Measurements from ENCODE around the gene RPL14.
"Not testable (repeated sequence)": the region's sequence is repeated elsewhere in the genome, so short reads cannot be mapped to it uniquely, and the experiment has no call there.

RPL14 gene

GRCh38 chr3:40458473-40458872 lies 1.3 kb downstream of the RPL14 start:
- TF ChIP-seq, protein P1, sequence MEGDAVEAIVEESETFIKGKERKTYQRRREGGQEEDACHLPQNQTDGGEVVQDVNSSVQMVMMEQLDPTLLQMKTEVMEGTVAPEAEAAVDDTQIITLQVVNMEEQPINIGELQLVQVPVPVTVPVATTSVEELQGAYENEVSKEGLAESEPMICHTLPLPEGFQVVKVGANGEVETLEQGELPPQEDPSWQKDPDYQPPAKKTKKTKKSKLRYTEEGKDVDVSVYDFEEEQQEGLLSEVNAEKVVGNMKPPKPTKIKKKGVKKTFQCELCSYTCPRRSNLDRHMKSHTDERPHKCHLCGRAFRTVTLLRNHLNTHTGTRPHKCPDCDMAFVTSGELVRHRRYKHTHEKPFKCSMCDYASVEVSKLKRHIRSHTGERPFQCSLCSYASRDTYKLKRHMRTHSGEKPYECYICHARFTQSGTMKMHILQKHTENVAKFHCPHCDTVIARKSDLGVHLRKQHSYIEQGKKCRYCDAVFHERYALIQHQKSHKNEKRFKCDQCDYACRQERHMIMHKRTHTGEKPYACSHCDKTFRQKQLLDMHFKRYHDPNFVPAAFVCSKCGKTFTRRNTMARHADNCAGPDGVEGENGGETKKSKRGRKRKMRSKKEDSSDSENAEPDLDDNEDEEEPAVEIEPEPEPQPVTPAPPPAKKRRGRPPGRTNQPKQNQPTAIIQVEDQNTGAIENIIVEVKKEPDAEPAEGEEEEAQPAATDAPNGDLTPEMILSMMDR (IDR thresholded peaks at IDR 0.05), result no peak
- H3K9me3 ChIP-seq (ENCODE audit: control insufficient read depth, low read length), result no peaks in the 10 kb centered on the region
- peak overlapping the region; percentile 95 for H3K4me3 ChIP-seq (ENCODE audit: low read depth, low read length)
- peaks cover 8% of the 10 kb centered on the region for H3K4me1 ChIP-seq
- no peaks in the 10 kb centered on the region for H3K27me3 ChIP-seq (ENCODE audit: control insufficient read depth, insufficient read depth, low read length)
- H3K79me2 ChIP-seq, result peaks cover 9% of the 10 kb centered on the region
- no peak overlapping the region for H3K27ac ChIP-seq
- H3K9ac ChIP-seq, result no peak overlapping the region
- H2AFZ ChIP-seq, result no peak overlapping the region
- peak overlapping the region; percentile 77 for H3K4me2 ChIP-seq (ENCODE audit: low read length)
- H3K36me3 ChIP-seq (ENCODE audit: control insufficient read depth, insufficient read depth, low read length), result no peaks in the 10 kb centered on the region

DNA sequence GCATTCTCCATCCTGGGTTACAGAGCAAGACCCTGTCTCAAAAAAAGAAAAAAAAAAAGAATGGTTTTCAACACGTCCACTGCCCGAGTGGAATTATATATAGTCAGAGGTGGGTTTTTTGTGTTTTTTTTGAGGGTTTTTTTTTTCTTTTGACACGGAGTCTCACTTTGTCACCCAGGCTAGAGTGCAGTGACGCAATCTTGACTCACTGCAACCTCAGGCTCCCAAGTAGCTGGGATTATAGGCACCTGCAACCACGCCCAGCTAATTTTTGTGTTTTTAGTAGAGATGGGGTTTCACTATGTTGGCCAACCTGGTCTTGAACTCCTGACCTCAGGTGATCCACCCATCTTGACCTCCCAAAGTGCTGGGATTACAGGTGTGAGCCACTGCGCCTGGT lies 3.3 kb downstream of the RPL14 start:
- not testable (repeated sequence) for H3K79me2 ChIP-seq; H3K4me1 ChIP-seq; H2AFZ ChIP-seq; H3K9me3 ChIP-seq (ENCODE audit: control insufficient read depth, low read length); H3K9ac ChIP-seq; H3K27ac ChIP-seq; H3K27me3 ChIP-seq (ENCODE audit: control insufficient read depth, insufficient read depth, low read length); H3K4me2 ChIP-seq (ENCODE audit: low read length); H3K4me3 ChIP-seq (ENCODE audit: low read depth, low read length); H3K36me3 ChIP-seq (ENCODE audit: control insufficient read depth, insufficient read depth, low read length)

DNA sequence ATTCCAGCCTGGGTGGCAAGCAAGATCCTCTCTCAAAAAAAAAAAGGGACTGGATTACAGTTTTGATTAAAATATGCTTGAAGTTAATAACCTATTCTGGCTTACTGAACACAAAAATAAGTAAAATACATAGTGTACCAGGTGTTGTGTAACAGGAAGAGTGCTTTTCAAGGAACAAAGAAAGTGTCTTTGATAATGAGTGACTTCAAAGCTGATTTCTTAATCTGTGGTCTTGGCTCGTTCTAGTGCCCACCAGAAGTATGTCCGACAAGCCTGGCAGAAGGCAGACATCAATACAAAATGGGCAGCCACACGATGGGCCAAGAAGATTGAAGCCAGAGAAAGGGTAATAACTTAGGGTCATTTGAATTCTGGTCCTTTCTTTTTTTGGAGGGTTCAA lies 4.0 kb downstream of the RPL14 start:
- H2AFZ ChIP-seq, result no peak overlapping the region
- TF ChIP-seq, protein P1 (IDR thresholded peaks at IDR 0.05), result no peak
- no peak overlapping the region for H3K27ac ChIP-seq
- no peak overlapping the region for H3K9ac ChIP-seq
- no peaks in the 10 kb centered on the region for H3K36me3 ChIP-seq (ENCODE audit: control insufficient read depth, insufficient read depth, low read length)
- peaks cover 8% of the 10 kb centered on the region for H3K4me1 ChIP-seq
- H3K27me3 ChIP-seq (ENCODE audit: control insufficient read depth, insufficient read depth, low read length), result no peaks in the 10 kb centered on the region
- H3K79me2 ChIP-seq, result peaks cover 9% of the 10 kb centered on the region
- H3K9me3 ChIP-seq (ENCODE audit: control insufficient read depth, low read length), result no peaks in the 10 kb centered on the region
- H3K4me2 ChIP-seq (ENCODE audit: low read length), result no peak overlapping the region
- H3K4me3 ChIP-seq (ENCODE audit: low read depth, low read length), result no peak overlapping the region

DNA sequence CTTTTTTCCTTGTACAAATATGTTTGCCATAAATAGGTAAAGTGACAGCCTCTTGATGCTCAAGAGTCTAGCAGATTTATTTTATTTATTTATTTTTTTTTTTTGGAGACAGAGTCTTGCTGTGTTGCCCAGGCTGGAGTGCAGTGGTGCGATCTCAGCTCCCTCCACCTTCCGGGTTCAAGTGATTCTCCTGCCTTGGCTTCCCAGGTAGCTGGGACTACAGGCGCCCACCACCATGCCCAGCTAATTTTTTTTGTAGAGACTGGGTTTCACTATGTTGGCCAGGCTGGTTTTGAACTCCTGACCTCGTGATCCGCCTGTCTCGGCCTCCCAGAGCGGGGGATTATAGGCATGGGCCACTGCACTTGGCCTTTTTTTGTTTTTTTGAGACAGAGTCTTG lies 5.7 kb downstream of the RPL14 start:
- not testable (repeated sequence) for H3K27ac ChIP-seq; H3K36me3 ChIP-seq (ENCODE audit: control insufficient read depth, insufficient read depth, low read length); H2AFZ ChIP-seq; H3K9me3 ChIP-seq (ENCODE audit: control insufficient read depth, low read length); H3K4me1 ChIP-seq; H3K79me2 ChIP-seq; H3K4me3 ChIP-seq (ENCODE audit: low read depth, low read length); H3K4me2 ChIP-seq (ENCODE audit: low read length); H3K9ac ChIP-seq; H3K27me3 ChIP-seq (ENCODE audit: control insufficient read depth, insufficient read depth, low read length)

- no peak overlapping the region for H2AFZ ChIP-seq
- H3K27ac ChIP-seq, result no peak overlapping the region
- H3K4me2 ChIP-seq (ENCODE audit: low read length), result no peak overlapping the region
- no peak overlapping the region for H3K9ac ChIP-seq
- H3K9me3 ChIP-seq (ENCODE audit: control insufficient read depth, low read length), result no peaks in the 10 kb centered on the region
- H3K27me3 ChIP-seq (ENCODE audit: control insufficient read depth, insufficient read depth, low read length), result no peaks in the 10 kb centered on the region
- peaks cover under 1% of the 10 kb centered on the region for H3K4me1 ChIP-seq
- H3K79me2 ChIP-seq, result no peaks in the 10 kb centered on the region
- TF ChIP-seq, protein P1 (IDR thresholded peaks at IDR 0.05), result no peak
- H3K4me3 ChIP-seq (ENCODE audit: low read depth, low read length), result no peak overlapping the region
- H3K36me3 ChIP-seq (ENCODE audit: control insufficient read depth, insufficient read depth, low read length), result no peaks in the 10 kb centered on the region
These were observed 6.4 kb downstream of the RPL14 start for GRCh38 chr3:40463579-40463978.

GRCh38 chr3:40464339-40465110 lies 7.4 kb downstream of the RPL14 start:
- H3K36me3 ChIP-seq (ENCODE audit: control insufficient read depth, insufficient read depth, low read length), result no peaks in the 10 kb centered on the region

More at GRCh38 chr3:40464339-40465110, 7.4 kb downstream of the RPL14 start:
- Histone ChIP-seq H3K27ac (no peak overlapping the region), H3K4me1 (no peaks in the 10 kb centered on the region), H3K4me2 (ENCODE audit: low read length) (no peak overlapping the region), H3K9me3 (ENCODE audit: control insufficient read depth, low read length) (no peaks in the 10 kb centered on the region), H2AFZ (no peak overlapping the region), H3K79me2 (no peaks in the 10 kb centered on the region), H3K4me3 (ENCODE audit: low read depth, low read length) (no peak overlapping the region), H3K27me3 (ENCODE audit: control insufficient read depth, insufficient read depth, low read length) (no peaks in the 10 kb centered on the region), H3K9ac (no peak overlapping the region)
- TF ChIP-seq, protein P1 (IDR thresholded peaks at IDR 0.05), result no peak

Measured in parathyroid adenoma (tissue), 2 donors.